Left ventricle myocardium inferior (tissue), 1 donor: ENCODE results near the gene GCNT2. TPM values are rescaled to one million over a fixed set of nuclear protein-coding genes. Genes with fewer than 3 reads are reported as not detected.

Experiments
- DNase-seq: peaks from one replicate; pipeline ENCODE4 v3.0.0-alpha.2; 2020
- H3K27ac ChIP-seq: fragments of 200-600 bp; replicated peaks from 2 replicates; pipeline ENCODE4 v1.8.0; 2021
- H3K27me3 ChIP-seq: fragments of 200-600 bp; 2 replicates; pipeline ENCODE4 v1.8.0; 2021; ENCODE audit warnings: low read depth
- H3K36me3 ChIP-seq: fragments of 200-600 bp; 2 replicates; pipeline ENCODE4 v1.8.0; 2021
- H3K4me1 ChIP-seq: fragments of 200-600 bp; 2 replicates; pipeline ENCODE4 v1.8.0; 2021
- H3K4me3 ChIP-seq: fragments of 200-600 bp; 2 replicates; pipeline ENCODE4 v1.8.0; 2021; ENCODE audit warnings: mild to moderate bottlenecking, moderate library complexity
- H3K9me3 ChIP-seq: fragments of 200-600 bp; replicated peaks from 2 replicates; pipeline ENCODE4 v1.8.0; 2021
- CTCF ChIP-seq: fragments of 200-600 bp; IDR thresholded peaks from 2 replicates; pipeline ENCODE4 v1.8.0; 2021; ENCODE audit warnings: antibody characterized with exemption, mild to moderate bottlenecking, borderline replicate concordance
- intact Hi-C: fragments of 100-400 bp; cut with micrococcal nuclease; formaldehyde crosslinking; loops from one replicate; pipeline ENCODE4 v1.11.0; 2022
- total RNA-seq: library from RNA; stranded (reverse); fragmentation: NEBNext Ultra II Directional; extraction: Animal tissue kit (Norgen Biotek cat#: 25700); gene quantifications from one replicate; pipeline ENCODE4 v1.2.1, GENCODE V29; 2021
- donor health status: DM: no; HTN: yes; CAD: no; lungs with severe emphysema.

GCNT2 gene
- total RNA-seq, 1 donor from 2014 or later: 49.0 TPM

- TF ChIP-seq CTCF: no peak
- no peak for DNase-seq
- no peaks in the 10 kb centered on the region for H3K36me3 ChIP-seq
- peaks cover 27% of the 10 kb centered on the region for H3K4me1 ChIP-seq
- peak overlapping the region; percentile 82 for H3K27ac ChIP-seq
- peaks cover 25% of the 10 kb centered on the region for H3K27me3 ChIP-seq
- H3K9me3 ChIP-seq: no peaks in the 10 kb centered on the region
- intact Hi-C loops: no loop called here
- H3K4me3 ChIP-seq: no peak overlapping the region
Observed at GRCh38 chr6:10584607-10585006, 63.5 kb downstream of the GCNT2 start.

GRCh38 chr6:10585209-10585845, 64.2 kb downstream of the GCNT2 start:
- H3K9me3 ChIP-seq: no peaks in the 10 kb centered on the region
- DNase-seq: no peak
- peak overlapping the region; percentile 79 for H3K27ac ChIP-seq
- peaks cover 25% of the 10 kb centered on the region for H3K27me3 ChIP-seq
- no peak for TF ChIP-seq CTCF
- peaks cover 27% of the 10 kb centered on the region for H3K4me1 ChIP-seq
- H3K36me3 ChIP-seq: no peaks in the 10 kb centered on the region
- intact Hi-C loops: no loop called here
- peak overlapping the region; percentile 65 for H3K4me3 ChIP-seq

DNA sequence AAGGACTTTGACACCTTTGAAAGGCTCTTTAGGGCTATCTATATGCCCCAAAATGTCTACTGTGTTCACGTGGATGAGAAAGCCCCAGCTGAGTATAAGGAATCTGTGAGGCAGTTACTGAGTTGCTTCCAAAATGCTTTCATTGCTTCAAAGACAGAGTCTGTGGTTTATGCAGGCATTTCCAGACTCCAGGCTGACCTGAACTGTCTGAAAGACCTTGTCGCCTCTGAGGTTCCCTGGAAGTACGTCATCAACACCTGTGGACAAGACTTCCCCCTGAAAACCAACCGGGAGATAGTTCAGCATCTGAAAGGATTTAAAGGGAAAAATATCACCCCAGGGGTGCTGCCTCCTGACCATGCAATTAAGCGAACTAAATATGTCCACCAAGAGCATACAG, 65.2 kb downstream of the GCNT2 start:
- intact Hi-C loops: no loop called here
- H3K27ac ChIP-seq: peak overlapping the region; percentile 79
- H3K27me3 ChIP-seq: peaks cover 25% of the 10 kb centered on the region
- no peaks in the 10 kb centered on the region for H3K36me3 ChIP-seq
- H3K9me3 ChIP-seq: no peaks in the 10 kb centered on the region
- H3K4me3 ChIP-seq: peak overlapping the region; percentile 65
- peaks cover 32% of the 10 kb centered on the region for H3K4me1 ChIP-seq
- no peak for TF ChIP-seq CTCF
- no peak for DNase-seq

DNA sequence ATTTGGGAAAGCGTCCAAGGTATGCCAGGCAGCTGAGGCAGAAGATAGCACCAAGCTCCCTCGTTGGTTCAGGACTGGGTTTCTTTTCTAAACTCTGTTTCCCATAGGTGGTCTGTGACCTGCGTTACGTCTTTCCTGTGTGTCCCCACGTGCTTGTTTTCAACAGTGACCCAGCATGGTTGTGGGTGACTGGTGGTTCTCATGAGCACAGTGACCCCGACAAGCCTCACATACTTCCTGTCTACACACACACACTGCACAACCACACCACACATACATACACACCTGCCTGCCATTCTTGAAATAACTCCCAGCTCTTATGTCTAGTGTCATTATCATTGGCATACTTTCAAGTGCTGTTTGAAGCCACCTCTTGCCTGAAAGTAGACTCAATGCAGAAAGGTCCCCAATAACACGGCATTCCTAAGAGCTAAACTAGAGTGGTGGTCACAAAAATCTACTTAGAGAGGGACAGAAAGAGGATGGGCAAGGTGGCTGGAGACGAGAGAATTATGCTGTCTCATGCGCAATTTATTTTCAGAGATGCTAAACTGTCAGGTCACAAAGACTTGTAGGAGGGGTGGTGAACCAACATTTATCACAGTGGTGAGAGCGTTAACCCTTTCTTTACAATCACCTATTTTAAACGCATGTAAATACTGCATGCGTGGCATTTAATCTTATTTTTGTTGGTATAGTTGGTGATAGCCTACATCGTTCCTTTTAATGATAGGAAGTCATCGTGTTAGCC, 66.7 kb downstream of the GCNT2 start:
- H3K27ac ChIP-seq: peak overlapping the region; percentile 79
- intact Hi-C loops: no loop called here
- no peak for TF ChIP-seq CTCF
- H3K36me3 ChIP-seq: no peaks in the 10 kb centered on the region
- no peak for DNase-seq
- no peaks in the 10 kb centered on the region for H3K9me3 ChIP-seq
- peaks cover 21% of the 10 kb centered on the region for H3K27me3 ChIP-seq
- H3K4me1 ChIP-seq: peaks cover 32% of the 10 kb centered on the region
- peak overlapping the region; percentile 65 for H3K4me3 ChIP-seq

DNA sequence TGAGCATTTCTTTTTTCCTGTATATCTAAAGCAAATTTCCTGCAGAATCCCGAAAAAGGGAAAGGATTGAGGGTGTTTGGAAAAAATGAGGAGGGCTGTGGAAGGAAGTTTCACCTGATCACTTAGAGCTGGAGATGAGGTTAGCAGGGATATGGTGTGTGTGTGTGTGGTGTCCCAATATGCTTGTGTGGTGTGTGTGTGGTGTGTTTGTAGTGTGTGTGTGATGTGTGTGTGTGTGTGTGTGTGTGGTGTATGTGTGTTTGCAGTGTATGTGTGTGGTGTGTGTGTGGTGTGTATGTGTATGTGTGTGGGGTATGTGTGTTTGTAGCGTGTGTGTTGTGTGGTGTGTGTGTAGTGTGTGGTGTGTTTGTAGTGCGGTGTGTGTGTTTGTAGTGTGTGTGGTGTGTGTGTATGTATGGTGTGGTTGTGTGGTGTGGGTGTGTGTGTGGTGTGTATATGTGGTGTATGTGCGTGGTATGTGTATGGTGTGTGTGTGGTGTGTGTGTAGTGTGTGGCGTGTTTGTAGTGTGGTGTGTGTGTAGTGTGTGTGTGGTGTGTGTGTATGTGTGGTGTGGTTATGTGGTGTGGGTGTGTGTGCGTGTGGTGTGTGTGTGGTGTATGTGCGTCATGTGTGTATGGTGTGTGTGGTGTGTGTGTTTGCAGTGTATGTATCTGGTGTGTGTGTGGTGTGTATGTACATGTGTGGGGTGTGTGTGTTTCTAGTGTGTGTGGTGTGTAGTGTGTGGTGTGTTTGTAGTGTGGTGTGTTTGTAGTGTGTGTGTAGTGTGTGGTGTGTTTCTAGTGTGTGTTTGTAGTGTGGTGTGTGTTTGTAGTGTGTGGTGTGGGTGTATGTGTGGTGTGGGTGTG, 67.6 kb downstream of the GCNT2 start:
- peak overlapping the region; percentile 79 for H3K27ac ChIP-seq
- no peak for DNase-seq
- no peaks in the 10 kb centered on the region for H3K36me3 ChIP-seq
- intact Hi-C loops: no loop called here
- peak overlapping the region; percentile 65 for H3K4me3 ChIP-seq
- TF ChIP-seq CTCF: no peak
- peaks cover 28% of the 10 kb centered on the region for H3K4me1 ChIP-seq
- no peaks in the 10 kb centered on the region for H3K9me3 ChIP-seq
- H3K27me3 ChIP-seq: peaks cover 16% of the 10 kb centered on the region
